SU-DHL-6 (cell line): ENCODE data around the gene OPA1.

Experiments used
- H2AFZ ChIP-seq: fragments of 200-600 bp; sonication (generic); 2 replicates; pipeline ENCODE4 v1.6.1; 2014; ENCODE audit warnings: low read depth, mild to moderate bottlenecking, moderate library complexity, mixed read lengths, antibody characterized with exemption, low read length; ENCODE audit not compliant: severe bottlenecking
- H3F3A ChIP-seq: fragments of 200-600 bp; shearing (Covaris generic); 2 replicates; pipeline ENCODE4 v1.6.0; 2016; ENCODE audit warnings: antibody characterized with exemption, mild to moderate bottlenecking; ENCODE audit not compliant: insufficient read depth
- H3K27ac ChIP-seq: fragments of 200-600 bp; sonication (generic); 2 replicates; pipeline ENCODE4 v1.5.1; 2016; ENCODE audit warnings: low read depth, mild to moderate bottlenecking, low read length, moderate library complexity, mixed read lengths
- H3K27me3 ChIP-seq: fragments of 200-600 bp; sonication (generic), shearing (Covaris generic); 2 replicates; pipeline ENCODE4 v1.6.0; 2014; ENCODE audit warnings: mild to moderate bottlenecking, low read length
- H3K36me3 ChIP-seq: fragments of 200-600 bp; sonication (generic); 2 replicates; pipeline ENCODE4 v1.6.1; 2014; ENCODE audit warnings: mild to moderate bottlenecking, low read length, mixed read lengths
- H3K4me2 ChIP-seq: fragments of 300-600, 200-600 bp; shearing (Covaris generic), sonication (generic); 2 replicates; pipeline ENCODE4 v1.6.0; 2014; ENCODE audit warnings: low read length, low read depth, mild to moderate bottlenecking; ENCODE audit not compliant: poor library complexity, severe bottlenecking
- H3K4me3 ChIP-seq: fragments of 200-600 bp; sonication (generic); 2 replicates; pipeline ENCODE4 v1.5.1; 2014; ENCODE audit warnings: antibody characterized with exemption, low read length, mild to moderate bottlenecking, mixed read lengths; ENCODE audit not compliant: insufficient read depth, poor library complexity, severe bottlenecking
- H3K79me2 ChIP-seq: fragments of 200-600 bp; sonication (generic); 2 replicates; pipeline ENCODE4 v1.6.1; 2014; ENCODE audit warnings: mild to moderate bottlenecking, low read length, moderate library complexity; ENCODE audit not compliant: insufficient read depth
- H3K9ac ChIP-seq: fragments of 200-600 bp; sonication (generic); 2 replicates; pipeline ENCODE4 v1.7.0; 2014; ENCODE audit warnings: mild to moderate bottlenecking, low read length
- H3K9me2 ChIP-seq: fragments of 200-600 bp; sonication (generic); replicated peaks from 2 replicates; pipeline ENCODE4 v1.6.1; 2014; ENCODE audit warnings: low read length; ENCODE audit not compliant: insufficient read depth
- H3K9me3 ChIP-seq: fragments of 200-600 bp; sonication (generic); 2 replicates; pipeline ENCODE4 v1.6.1; 2014; ENCODE audit warnings: low read length, mixed read lengths; ENCODE audit not compliant: insufficient read depth
- H4K20me1 ChIP-seq: fragments of 200-600 bp; sonication (generic); 2 replicates; pipeline ENCODE4 v1.6.1; 2014; ENCODE audit warnings: low read depth, mild to moderate bottlenecking, antibody characterized with exemption, low read length, moderate library complexity, mixed read lengths
- CTCF ChIP-seq: fragments of 200-600 bp; sonication (generic); IDR thresholded peaks from one replicate; pipeline ENCODE4 v1.5.1; 2017; ENCODE audit warnings: antibody characterized with exemption, mild to moderate bottlenecking, low read length, moderate library complexity; ENCODE audit not compliant: insufficient read depth, poor library complexity, severe bottlenecking
- EZH2phosphoT487 ChIP-seq: fragments of 200-600 bp; sonication (generic), shearing (Covaris generic); conservative IDR thresholded peaks from 2 replicates; pipeline ENCODE4 v1.6.1; 2018; ENCODE audit warnings: mild to moderate bottlenecking, antibody characterized with exemption, low read length, moderate library complexity, mixed read lengths

Gene OPA1

GRCh38 chr3:193560091-193560490, 32.9 kb upstream of the OPA1 start:
- Histone ChIP-seq H3K4me3 (no peak overlapping the region), H3K27ac (no peak overlapping the region), H3K9me3 (no peaks in the 10 kb centered on the region), H4K20me1 (no peaks in the 10 kb centered on the region), H3K27me3 (no peaks in the 10 kb centered on the region), H3K9ac (no peak overlapping the region), H3K4me2 (no peak overlapping the region), H2AFZ (no peak overlapping the region), H3K79me2 (no peaks in the 10 kb centered on the region), H3K9me2 (no peaks in the 10 kb centered on the region), H3F3A (no peaks in the 10 kb centered on the region), H3K36me3 (no peaks in the 10 kb centered on the region)
- no peak for TF ChIP-seq EZH2phosphoT487

DNA sequence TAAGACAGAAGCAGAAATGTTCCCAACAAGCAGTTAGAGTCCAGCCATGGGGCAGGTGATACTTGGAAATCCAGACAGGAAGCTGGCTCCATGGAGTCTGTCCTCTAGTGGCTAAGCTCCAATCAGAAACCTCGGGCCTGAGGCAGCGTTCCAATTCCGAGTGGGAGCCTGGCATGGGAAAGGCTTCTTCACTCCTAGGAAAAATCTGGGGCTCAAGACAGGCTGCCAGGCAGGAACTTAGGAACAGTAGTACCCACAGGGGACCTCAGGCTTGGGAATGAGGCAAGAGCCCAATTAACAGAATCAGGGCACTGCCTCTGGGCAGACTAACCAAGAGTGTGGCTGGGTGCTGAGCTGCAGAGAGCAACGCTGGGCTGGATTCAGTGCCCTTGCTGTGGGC, 32.1 kb upstream of the OPA1 start:
- Histone ChIP-seq H3K9me3 (no peaks in the 10 kb centered on the region), H4K20me1 (no peaks in the 10 kb centered on the region), H3K79me2 (no peaks in the 10 kb centered on the region), H3K4me2 (no peak overlapping the region), H3K4me3 (no peak overlapping the region), H3K36me3 (no peaks in the 10 kb centered on the region), H3F3A (no peaks in the 10 kb centered on the region), H3K27ac (no peak overlapping the region), H3K9ac (no peak overlapping the region), H3K9me2 (no peaks in the 10 kb centered on the region), H2AFZ (no peak overlapping the region), H3K27me3 (no peaks in the 10 kb centered on the region)
- no peak for TF ChIP-seq EZH2phosphoT487
- no peak for TF ChIP-seq CTCF

- TF ChIP-seq EZH2phosphoT487 (no peak), CTCF (no peak)
- no peak overlapping the region for H2AFZ ChIP-seq
- H3K9me2 ChIP-seq = no peaks in the 10 kb centered on the region
Measured at GRCh38 chr3:193563426-193563825, 29.6 kb upstream of the OPA1 start.

DNA sequence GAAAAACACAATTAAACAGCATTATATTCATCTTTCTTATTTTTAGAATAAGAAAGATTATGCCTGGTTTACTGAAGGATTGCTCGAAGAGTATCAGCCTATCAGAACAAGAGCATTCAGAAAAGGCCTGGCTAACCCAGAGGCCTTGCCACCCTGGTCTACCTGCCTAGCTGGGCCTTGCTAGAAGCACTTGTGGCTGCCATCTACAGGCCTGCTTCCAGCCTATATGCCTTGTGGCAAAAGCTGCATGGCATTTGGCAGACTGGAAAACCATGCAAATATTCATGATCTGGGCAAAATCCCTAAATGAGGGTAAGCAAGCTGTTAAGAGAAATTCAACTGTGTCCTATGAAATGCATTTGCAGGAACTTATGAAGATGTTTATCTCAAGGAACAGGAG, 29.0 kb upstream of the OPA1 start:
- no peaks in the 10 kb centered on the region for H4K20me1 ChIP-seq
- TF ChIP-seq CTCF (no peak), EZH2phosphoT487 (no peak)
- no peaks in the 10 kb centered on the region for H3K79me2 ChIP-seq
- H3K27ac ChIP-seq = no peak overlapping the region
- no peaks in the 10 kb centered on the region for H3F3A ChIP-seq
- H3K9ac ChIP-seq = no peak overlapping the region
- no peaks in the 10 kb centered on the region for H3K27me3 ChIP-seq
- no peaks in the 10 kb centered on the region for H3K9me3 ChIP-seq
- no peak overlapping the region for H2AFZ ChIP-seq
- no peak overlapping the region for H3K4me3 ChIP-seq
- H3K9me2 ChIP-seq = no peaks in the 10 kb centered on the region
- no peak overlapping the region for H3K4me2 ChIP-seq
- H3K36me3 ChIP-seq = no peaks in the 10 kb centered on the region

More at GRCh38 chr3:193563426-193563825, 29.6 kb upstream of the OPA1 start:
- Histone ChIP-seq H4K20me1 (no peaks in the 10 kb centered on the region), H3K36me3 (no peaks in the 10 kb centered on the region), H3K4me2 (no peak overlapping the region), H3K79me2 (no peaks in the 10 kb centered on the region), H3K27ac (no peak overlapping the region), H3K4me3 (no peak overlapping the region), H3K9ac (no peak overlapping the region), H3F3A (no peaks in the 10 kb centered on the region), H3K9me3 (no peaks in the 10 kb centered on the region), H3K27me3 (no peaks in the 10 kb centered on the region)
